ENCODE results near the gene KRT74. TPM values are rescaled to one million over a fixed set of nuclear protein-coding genes. Genes with fewer than 3 reads are reported as not detected.

The KRT74 gene
- total and polyA plus RNA-seq, 2 of the 8 experiments (the other 6 are each of a cell fraction or from before 2014, with no cell fraction given) = not detected

- H3K14ac ChIP-seq (ENCODE audit: insufficient read length) = no peak overlapping the region
- H4K20me1 ChIP-seq (replicated peaks in 1 of 2; ENCODE audit: control insufficient read depth in 1 of 2, insufficient read depth in 2 of 2, low read length in 2 of 2) = no peaks in the 10 kb centered on the region
- no peaks in the 10 kb centered on the region for H3K23me2 ChIP-seq (ENCODE audit: low read depth, low read length)
- no peak overlapping the region for H2BK20ac ChIP-seq (ENCODE audit: low read length)
- H3K18ac ChIP-seq (ENCODE audit: extremely low read depth, low read length) = no peak overlapping the region
- H4K91ac ChIP-seq (replicated peaks; ENCODE audit: insufficient read length, low read length) = no peak overlapping the region
- POLR2A ChIA-PET (ENCODE audit: partially characterized antibody) = no interaction called here
- no peak overlapping the region for H4K5ac ChIP-seq (ENCODE audit: insufficient read length, low read depth, low read length)
- DNase-seq (ENCODE audit: low read depth in 1 of 2, low spot score in 2 of 2) (no peak), FAIRE-seq (no peak)
- H2BK12ac ChIP-seq (ENCODE audit: low read depth, low read length) = no peak overlapping the region
- H3K4me1 ChIP-seq (replicated peaks in 1 of 4; ENCODE audit: control insufficient read depth in 3 of 4, insufficient read depth in 4 of 4, low read length in 3 of 4) = no peaks in the 10 kb centered on the region
- H3K4me3 ChIP-seq (ENCODE audit: extremely low read depth in 1 of 4, insufficient read depth in 2 of 4, low read depth in 3 of 4, low read length in 4 of 4) = no peak overlapping the region
- H3K4me2 ChIP-seq (ENCODE audit: insufficient read depth in 1 of 2, low read depth in 2 of 2, low read length in 2 of 2) = no peak overlapping the region
- H3K27me3 ChIP-seq (replicated peaks in 1 of 4; ENCODE audit: control insufficient read depth in 3 of 4, extremely low read depth in 1 of 4, insufficient read depth in 3 of 4, low read length in 3 of 4) = no peaks in the 10 kb centered on the region
- H3K4ac ChIP-seq (replicated peaks; ENCODE audit: insufficient read length, low read depth, low read length) = no peak overlapping the region
- CTCF ChIA-PET (ENCODE audit: partially characterized antibody) = interaction anchor here (0.9 to 5.4 kb wide), 8 partner anchors 10 to 162 kb away, joined by 3 to 27 read pairs (median 7); partner anchors contain the start of gene KRT5
- no peaks in the 10 kb centered on the region for H3K9me3 ChIP-seq (ENCODE audit: insufficient read depth in 2 of 2, low read depth in 1 of 2, low read length in 1 of 2)
- H2BK5ac ChIP-seq (ENCODE audit: low read depth, low read length) = no peak overlapping the region
- H3K9ac ChIP-seq (replicated peaks in 1 of 4; ENCODE audit: extremely low read depth in 1 of 4, low read depth in 3 of 4, low read length in 3 of 4) = no peak overlapping the region
- H3K23ac ChIP-seq (ENCODE audit: insufficient read length) = no peak overlapping the region
- no peak overlapping the region for H4K8ac ChIP-seq (ENCODE audit: extremely low read depth, insufficient read depth, low read length)
- no peak overlapping the region for H2BK120ac ChIP-seq (replicated peaks; ENCODE audit: low read depth, low read length)
- H3K27ac ChIP-seq (ENCODE audit: low read depth, low read length) = no peak overlapping the region
- H3K79me1 ChIP-seq (ENCODE audit: low read depth, low read length) = no peaks in the 10 kb centered on the region
- no peaks in the 10 kb centered on the region for H3K36me3 ChIP-seq (ENCODE audit: control insufficient read depth in 2 of 4, insufficient read depth in 4 of 4, low read length in 3 of 4)
- no peak overlapping the region for H2AK5ac ChIP-seq (ENCODE audit: low read depth, low read length)
- H2AFZ ChIP-seq (ENCODE audit: low read length) = no peak overlapping the region
- no peaks in the 10 kb centered on the region for H3K79me2 ChIP-seq (ENCODE audit: control insufficient read depth in 1 of 2, insufficient read depth in 2 of 2, low read length in 2 of 2)
- no peak for TF ChIP-seq SIX5 (IDR thresholded peaks at IDR 0.05; ENCODE audit: low read depth, low read length)
- no peak for TF ChIP-seq RBBP5 (IDR thresholded peaks at IDR 0.05; ENCODE audit: borderline replicate concordance, low read depth, low read length)
- TF ChIP-seq USF2 (IDR thresholded peaks at IDR 0.05; ENCODE audit: low read length) = no peak
- TF ChIP-seq SIRT6 (IDR thresholded peaks at IDR 0.05; ENCODE audit: low read length) = no peak
- peak in 1 of 3 experiments; percentile 1; a peak in 1 of 4 replicates for TF ChIP-seq CTCF (IDR thresholded peaks at IDR 0.05; ENCODE audit: control extremely low read depth in 1 of 3, insufficient read depth in 1 of 3, low read depth in 1 of 3, low read length in 3 of 3)
- TF ChIP-seq ATF2 (IDR thresholded peaks at IDR 0.05; ENCODE audit: low read length) = no peak
- TF ChIP-seq SP2 (IDR thresholded peaks at IDR 0.05; ENCODE audit: low read length) = no peak
- H3K56ac ChIP-seq (replicated peaks; ENCODE audit: insufficient read length, low read depth, low read length) = no peak overlapping the region
- WGBS, 2 experiments (ENCODE audit: extremely low coverage in 1 of 2, insufficient coverage in 1 of 2, insufficient read length in 1 of 2, insufficient replicate concordance in 2 of 2, low coverage in 1 of 2, low lambda C conversion rate in 2 of 2, missing lambda C conversion rate in 1 of 2) = 88% methylated on average over 5 of the region's 5 CpGs; no CpG with 5 or more reads in 1 of the 2 experiments
- no peak overlapping the region for H2BK15ac ChIP-seq (ENCODE audit: low read length)
These were observed 39.2 kb downstream of the KRT74 start for GRCh38 chr12:52534482-52534881.
